ENCODE results near the gene PTPN20.
A peak's percentile ranks its signal among the peaks of the same experiment; 100 is the strongest.
"Not testable (repeated sequence)": the region's sequence is repeated elsewhere in the genome, so short reads cannot be mapped to it uniquely, and the experiment has no call there.

The PTPN20 gene

GRCh38 chr10:46932383-46932782, 21.2 kb downstream of the PTPN20 start:
- not testable (repeated sequence) for DNase-seq (ENCODE audit: low read depth); H3K4me3 ChIP-seq (ENCODE audit: low read depth, low read length)

GRCh38 chr10:46941091-46941490, 29.9 kb downstream of the PTPN20 start:
- not testable (repeated sequence) for DNase-seq (ENCODE audit: low read depth); H3K4me3 ChIP-seq (ENCODE audit: low read depth, low read length)

- DNase-seq (ENCODE audit: low read depth); H3K4me3 ChIP-seq (ENCODE audit: low read depth, low read length): not testable (repeated sequence)
Measured at GRCh38 chr10:46948687-46949518, 37.7 kb downstream of the PTPN20 start.

- H3K4me3 ChIP-seq (ENCODE audit: low read depth, low read length); DNase-seq (ENCODE audit: low read depth): not testable (repeated sequence)
Measured at GRCh38 chr10:46952540-46952939, 41.3 kb downstream of the PTPN20 start.

- DNase-seq (ENCODE audit: low read depth); H3K4me3 ChIP-seq (ENCODE audit: low read depth, low read length): not testable (repeated sequence)
Measured at GRCh38 chr10:46960742-46961141, 49.5 kb downstream of the PTPN20 start.

GRCh38 chr10:46963356-46963755, 52.1 kb downstream of the PTPN20 start:
- DNase-seq (ENCODE audit: low read depth); H3K4me3 ChIP-seq (ENCODE audit: low read depth, low read length): not testable (repeated sequence)

- not testable (repeated sequence) for H3K4me3 ChIP-seq (ENCODE audit: low read depth, low read length); DNase-seq (ENCODE audit: low read depth)
Measured at GRCh38 chr10:46967013-46967412, 55.8 kb downstream of the PTPN20 start.

- not testable (repeated sequence) for H3K4me3 ChIP-seq (ENCODE audit: low read depth, low read length); DNase-seq (ENCODE audit: low read depth)
Measured at GRCh38 chr10:46980223-46980622, 69.0 kb downstream of the PTPN20 start.

GRCh38 chr10:46987233-46987924, 76.2 kb downstream of the PTPN20 start:
- not testable (repeated sequence) for H3K4me3 ChIP-seq (ENCODE audit: low read depth, low read length); DNase-seq (ENCODE audit: low read depth)

GRCh38 chr10:46992803-46993561, 81.8 kb downstream of the PTPN20 start:
- peak; percentile 73 for DNase-seq (ENCODE audit: low read depth)
- peak; percentile 69 for TF ChIP-seq CTCF (conservative IDR thresholded peaks at IDR 0.05; ENCODE audit: low read depth, low read length)
- H3K4me3 ChIP-seq (ENCODE audit: low read depth, low read length): no peak overlapping the region

- peak; percentile 5 for DNase-seq (ENCODE audit: low read depth)
- no peak overlapping the region for H3K4me3 ChIP-seq (ENCODE audit: low read depth, low read length)
- no peak for TF ChIP-seq CTCF (conservative IDR thresholded peaks at IDR 0.05; ENCODE audit: low read depth, low read length)
Measured at GRCh38 chr10:46995234-46995633, 84.0 kb downstream of the PTPN20 start.
